Cerebellar cortex (tissue), 1 donor: ENCODE measurements around the gene PTGES.
"Not testable (repeated sequence)": the region's sequence is repeated elsewhere in the genome, so short reads cannot be mapped to it uniquely, and the experiment has no call there.

ENCODE experiments used
- DNase-seq: peaks from one replicate; pipeline ENCODE4 v3.0.0-alpha.2; 2015; ENCODE audit warnings: low spot score

PTGES gene

DNA sequence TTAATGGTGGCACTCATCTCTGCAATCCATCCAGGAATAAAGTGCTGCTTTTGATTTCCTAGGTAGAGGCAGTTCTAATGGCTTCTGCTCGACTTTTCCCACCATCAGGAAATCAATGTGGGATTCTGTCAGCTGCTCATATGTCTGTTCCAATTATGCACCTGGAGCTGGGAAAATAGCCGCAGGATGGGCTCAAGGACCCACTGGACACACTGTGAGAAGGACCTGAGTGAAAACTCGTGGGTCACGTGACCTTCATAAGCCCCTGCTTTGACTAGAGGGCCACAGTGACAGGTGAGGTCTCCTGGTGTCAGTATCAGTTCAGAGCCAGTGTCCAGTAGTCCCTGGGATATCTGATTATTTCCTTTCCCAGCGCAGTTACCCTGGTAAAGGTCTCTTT is 17.9 kb upstream of the PTGES start:
- DNase-seq, result no peak

DNA sequence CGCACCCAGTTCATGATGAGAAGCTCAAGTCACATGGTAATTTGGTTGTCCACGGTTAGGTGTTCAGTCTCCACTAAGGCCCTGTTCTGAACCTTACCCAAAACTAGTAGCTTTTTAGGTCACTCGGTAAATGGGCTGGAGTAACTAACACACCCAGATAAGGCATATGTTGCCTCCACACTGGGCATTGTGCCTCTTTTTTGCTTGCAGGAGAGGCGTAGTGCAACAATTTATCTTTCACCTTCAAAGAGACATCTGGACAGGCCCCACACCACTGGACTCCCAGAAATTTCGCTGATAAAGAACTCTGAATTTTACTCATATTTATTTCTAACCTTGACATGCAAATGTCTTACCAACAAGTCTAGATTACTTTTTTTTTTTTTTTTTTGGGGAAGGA is 16.8 kb upstream of the PTGES start:
- no peak for DNase-seq

DNA sequence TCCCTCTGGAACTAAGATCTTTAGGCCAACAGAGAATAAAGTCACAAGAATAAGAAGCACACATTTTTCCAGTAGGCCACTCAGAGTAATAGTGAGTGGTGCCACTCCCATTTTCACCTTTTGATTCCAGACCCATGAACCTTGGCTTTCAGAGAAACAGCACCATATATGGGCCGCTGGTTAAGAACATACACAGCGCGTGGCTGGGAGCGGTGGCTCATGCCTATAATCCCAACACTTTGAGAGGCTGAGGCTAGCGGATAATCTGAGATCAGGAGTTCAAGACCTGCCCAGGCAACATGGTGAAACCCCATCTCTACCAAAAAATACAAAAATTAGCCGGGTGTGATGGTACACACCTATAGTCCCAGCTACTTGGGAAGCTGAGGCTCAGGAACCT is 15.6 kb upstream of the PTGES start:
- DNase-seq, result no peak

DNA sequence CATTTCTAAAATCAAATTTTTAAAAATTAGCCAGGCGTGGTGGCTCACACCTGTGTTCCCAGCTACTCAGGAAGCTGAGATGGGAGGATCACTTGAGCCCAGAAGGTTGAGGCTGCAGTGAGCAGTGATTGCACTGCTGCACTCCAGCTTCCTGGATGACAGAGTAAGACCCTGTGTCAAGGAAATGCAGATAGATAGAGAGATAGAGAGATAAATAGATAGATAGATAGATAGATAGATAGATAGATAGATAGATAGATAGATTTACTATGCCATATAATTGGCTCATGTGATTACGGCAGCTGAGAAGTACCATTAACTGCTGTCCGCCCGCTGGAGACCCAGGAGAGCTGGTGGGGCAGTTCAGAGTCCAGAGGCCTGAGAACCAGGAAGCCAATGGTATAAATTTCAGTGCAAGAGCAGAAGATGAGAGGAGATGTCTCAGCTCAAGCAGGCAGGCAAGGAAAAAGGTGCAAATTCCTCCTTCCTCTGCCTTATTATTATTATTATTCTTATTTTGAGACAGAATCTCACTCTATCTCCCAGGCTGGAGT is 13.0 kb upstream of the PTGES start:
- no peak for DNase-seq

DNA sequence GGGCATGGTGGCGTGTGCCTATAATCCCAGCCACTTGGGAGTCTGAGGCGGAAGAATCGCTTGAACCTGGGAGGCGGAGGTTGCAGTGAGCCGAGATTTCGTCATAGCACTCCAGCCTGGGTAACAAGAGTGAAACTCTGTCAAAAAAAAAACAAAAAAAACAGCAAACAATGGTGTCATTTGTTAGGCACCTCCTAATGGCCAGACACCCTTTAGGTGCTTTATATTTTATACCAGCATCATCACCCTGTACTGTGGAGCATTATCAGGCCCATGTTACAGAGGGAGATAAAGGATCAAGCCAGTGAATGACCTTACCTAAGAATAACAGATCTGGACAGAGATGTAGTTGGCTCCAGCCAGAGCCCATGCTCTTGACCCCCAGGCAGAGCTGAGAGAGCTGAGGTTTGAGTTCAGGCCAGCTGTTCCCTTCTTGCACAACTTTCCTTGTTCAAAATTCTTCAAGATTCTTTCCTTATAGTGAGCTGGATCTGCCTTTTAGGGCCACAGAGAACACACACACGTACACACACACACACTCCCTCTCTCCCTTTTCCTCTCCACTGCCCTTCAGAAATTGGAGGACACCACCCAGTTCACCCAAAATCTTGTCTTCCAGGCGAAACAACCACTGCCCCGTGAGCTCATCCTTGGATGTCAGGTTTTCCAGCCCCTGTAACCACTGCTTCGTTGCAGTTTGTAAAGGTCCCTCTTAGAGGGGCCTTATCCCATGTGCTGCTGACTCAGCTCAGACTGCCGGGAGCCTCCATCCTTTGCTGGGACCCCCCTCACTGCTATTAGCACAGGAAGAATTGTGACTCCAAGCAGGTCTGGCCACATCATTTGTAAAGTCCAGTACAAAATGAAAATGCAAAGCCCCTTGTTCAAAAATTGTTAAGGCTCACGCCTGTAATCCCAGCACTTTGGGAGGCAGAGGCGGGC is 10.4 kb upstream of the PTGES start:
- DNase-seq, result no peak

DNA sequence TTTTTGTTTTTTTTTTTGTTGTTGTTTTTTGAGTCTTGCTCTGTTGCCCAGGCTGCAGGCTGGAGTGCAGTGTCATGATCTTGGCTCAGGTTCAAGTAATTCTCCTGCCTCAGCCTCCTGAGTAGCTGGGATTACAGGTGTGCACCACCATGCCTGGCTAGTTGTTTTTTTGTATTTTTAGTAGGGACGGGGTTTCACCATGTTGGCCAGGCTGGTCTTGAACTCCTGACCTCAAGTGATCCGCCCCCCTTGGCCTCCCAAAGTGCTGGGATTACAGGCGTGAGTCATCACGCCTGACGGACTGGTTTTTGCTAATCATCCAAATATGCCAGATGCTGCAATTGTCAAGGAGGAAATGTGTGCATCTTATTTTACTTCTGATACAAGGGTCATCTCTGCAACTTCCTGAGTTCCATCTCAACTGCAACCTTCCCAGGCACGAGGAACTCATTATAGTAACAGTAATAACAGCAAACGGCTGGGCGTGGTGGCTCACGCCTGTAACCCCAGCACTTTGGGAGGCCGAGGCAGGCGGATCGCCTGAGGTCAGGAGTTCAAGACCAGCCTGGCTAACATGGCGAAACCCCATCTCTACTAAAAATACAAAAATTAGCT is 9.6 kb upstream of the PTGES start:
- not testable (repeated sequence) for DNase-seq

DNA sequence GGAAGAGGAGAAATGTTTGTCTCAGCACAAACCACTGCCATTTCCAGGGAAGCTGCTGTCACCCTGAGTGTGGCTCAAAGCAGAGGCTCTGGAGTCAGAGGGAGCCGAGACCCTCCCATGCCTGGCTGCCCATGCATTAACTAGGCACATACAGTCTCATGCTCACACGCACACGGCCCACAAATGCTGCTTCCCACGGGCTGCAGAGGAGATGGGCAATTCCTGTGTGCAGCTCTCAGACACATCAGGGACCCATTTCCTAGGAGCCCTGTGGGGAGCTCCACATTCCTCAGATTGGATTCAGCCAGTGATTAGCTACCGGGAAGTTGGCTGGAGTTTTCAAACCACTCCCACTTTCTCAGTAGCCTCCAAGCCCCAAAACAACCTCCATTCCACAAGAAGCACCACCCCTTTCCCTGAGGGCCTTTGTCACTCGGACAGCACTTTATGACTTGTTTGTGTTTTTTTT is 9.1 kb upstream of the PTGES start:
- no peak for DNase-seq

DNA sequence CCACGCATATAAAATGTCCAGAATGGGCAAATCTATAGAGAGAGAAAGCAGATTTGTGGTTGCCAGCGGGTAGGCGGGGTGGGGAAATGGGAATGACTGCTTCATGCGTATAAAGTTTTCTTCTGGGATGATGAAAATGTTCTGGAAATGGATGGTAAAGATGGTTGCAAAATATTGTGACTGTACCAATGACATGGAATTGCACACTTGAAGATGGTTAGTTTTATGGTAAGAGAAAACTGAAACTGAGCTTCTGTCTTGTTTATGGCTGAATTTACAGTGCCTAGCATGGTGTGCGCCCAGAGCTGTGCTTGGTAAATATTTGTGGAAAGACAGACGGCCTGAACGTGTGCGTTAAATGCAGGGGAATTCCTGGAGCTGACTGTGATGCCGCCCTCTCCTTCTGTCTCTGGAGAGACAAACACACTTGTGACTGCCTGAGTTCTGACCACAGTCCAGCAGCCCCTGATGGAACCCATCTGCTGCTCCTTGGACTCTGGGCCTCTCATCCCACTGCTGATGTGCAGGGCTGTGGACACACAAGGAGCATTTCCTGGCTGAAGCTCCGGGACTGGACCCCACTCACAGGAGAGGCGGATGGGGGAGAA is 8.6 kb upstream of the PTGES start:
- peak; percentile 18 for DNase-seq

DNA sequence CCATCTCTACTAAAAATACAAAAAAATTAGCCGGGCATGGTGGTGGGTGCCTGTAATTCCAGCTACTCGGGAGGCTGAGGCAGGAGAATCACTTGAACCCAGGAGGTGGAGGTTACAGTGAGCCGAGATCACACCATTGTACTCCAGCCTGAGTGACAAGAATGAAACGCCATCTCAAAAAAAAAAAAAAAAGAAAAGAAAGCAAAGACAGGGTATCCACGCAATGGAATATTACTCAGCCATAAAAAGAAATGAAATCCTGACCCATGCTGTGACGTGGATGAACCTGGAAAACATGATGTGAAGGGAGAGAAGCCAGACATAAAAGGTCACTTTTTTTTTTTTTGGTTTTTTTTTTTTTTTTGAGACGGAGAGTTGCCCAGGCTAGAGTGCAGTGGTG is 7.9 kb upstream of the PTGES start:
- not testable (repeated sequence) for DNase-seq

DNA sequence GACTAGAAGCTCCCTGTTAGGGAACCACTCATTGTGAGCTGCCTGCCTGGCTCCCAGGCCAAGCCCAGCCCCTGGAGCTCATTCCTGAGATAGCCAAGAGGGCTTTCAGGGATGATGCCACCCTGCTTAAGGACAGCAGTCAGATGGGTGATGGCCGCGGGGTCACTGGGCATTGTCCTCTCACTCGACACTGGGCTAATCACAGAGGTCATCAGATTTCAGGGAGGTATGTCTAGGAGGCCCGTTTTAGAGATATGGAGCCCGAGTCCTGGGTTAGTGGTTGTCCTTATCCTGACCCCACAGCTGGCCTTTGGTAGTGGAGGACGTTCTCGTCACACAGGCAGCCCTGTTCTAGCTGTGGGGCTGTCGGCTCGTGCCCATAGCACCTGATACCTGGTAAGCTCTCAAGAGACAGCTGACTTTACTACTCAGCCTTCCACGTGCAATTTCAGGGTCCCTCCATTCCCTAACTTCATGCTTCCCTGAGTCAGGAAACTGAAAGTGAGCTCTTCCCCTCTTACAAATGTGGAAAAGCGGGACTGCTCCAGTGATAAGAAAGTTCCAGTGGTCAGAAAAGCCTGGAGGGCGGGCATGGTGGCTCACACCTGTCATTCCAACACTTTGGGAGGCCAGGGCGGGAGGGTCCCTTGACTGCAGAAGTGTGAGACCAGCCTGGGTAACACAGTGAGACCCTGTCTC is 7.1 kb upstream of the PTGES start:
- DNase-seq, result no peak

DNA sequence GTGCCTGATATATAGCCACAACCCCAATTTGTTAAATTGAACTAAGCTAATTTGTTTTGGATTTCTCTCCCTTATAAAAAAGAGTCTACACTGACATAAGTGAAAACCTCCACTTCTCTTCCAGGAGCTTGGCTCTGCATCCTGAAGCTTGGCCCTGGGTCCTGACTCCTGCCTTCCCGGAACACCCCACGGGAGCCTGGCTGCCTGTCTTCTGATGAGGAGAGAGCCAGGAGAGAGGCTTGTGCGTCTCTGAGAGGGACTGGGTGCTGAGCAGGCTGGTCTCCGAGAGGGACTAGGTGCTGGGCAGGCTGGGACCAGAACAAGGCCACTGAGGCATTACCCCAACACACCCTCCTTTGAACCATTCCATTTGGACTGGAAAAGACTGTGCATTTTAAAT is 6.5 kb upstream of the PTGES start:
- no peak for DNase-seq

DNA sequence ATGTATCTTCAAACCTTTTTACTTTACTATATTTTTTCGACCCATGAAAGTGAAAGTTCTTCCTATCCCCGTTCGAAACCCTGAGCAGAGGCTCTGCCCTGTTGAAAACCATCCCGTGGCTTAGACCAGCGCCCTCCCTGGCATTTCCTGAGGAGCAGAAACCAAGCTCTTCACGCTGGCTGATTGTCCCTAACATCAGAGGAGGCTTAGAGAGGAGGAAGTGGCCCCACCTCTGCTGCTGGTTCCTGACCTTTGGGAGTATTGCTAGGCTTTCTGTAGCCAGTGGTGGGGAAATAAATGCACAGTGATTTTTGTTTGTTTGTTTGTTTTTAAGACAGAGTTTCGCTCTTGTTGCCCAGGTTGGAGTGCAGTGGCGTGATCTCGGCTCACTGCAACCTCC is 4.2 kb upstream of the PTGES start:
- no peak for DNase-seq

DNA sequence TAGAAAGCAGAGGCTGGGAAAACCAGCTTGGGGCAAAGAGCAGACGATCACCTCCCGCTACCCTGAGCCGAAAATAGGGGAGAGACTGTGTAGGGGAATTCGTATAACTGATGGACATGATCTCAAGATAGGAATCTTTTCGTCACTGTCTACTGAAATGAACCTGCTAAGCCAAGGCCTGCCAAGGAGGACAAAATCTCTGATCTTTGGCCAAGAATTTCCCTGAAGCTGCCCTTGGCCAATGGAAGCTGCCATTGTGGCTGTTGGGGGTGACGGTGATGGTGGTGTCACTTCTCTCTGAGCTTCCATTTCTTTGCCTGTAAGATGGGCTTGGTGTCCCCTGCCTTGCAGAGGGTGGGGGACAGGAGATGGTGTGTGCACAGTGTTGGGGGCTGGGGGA is 3.3 kb upstream of the PTGES start:
- no peak for DNase-seq

DNA sequence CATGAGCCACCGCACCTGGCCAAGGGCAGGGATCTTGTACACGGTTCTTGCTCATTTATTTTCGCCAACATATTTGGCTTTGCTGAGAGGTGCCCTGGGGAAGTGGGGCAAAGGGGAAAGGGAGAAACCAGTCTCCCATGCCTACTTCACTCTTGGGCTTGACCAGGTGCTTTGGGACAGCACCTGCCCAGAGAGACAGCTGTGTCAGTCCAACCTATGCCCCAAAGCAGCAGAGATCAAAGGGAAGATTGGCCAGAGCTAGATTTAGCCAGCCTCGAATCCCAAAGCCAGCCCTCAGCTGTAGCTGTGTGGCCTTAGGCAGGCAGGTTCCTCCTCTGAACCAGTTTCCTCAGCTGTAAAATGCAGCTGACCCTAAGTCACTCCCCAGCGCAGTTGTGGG is 2.3 kb upstream of the PTGES start:
- no peak for DNase-seq

DNA sequence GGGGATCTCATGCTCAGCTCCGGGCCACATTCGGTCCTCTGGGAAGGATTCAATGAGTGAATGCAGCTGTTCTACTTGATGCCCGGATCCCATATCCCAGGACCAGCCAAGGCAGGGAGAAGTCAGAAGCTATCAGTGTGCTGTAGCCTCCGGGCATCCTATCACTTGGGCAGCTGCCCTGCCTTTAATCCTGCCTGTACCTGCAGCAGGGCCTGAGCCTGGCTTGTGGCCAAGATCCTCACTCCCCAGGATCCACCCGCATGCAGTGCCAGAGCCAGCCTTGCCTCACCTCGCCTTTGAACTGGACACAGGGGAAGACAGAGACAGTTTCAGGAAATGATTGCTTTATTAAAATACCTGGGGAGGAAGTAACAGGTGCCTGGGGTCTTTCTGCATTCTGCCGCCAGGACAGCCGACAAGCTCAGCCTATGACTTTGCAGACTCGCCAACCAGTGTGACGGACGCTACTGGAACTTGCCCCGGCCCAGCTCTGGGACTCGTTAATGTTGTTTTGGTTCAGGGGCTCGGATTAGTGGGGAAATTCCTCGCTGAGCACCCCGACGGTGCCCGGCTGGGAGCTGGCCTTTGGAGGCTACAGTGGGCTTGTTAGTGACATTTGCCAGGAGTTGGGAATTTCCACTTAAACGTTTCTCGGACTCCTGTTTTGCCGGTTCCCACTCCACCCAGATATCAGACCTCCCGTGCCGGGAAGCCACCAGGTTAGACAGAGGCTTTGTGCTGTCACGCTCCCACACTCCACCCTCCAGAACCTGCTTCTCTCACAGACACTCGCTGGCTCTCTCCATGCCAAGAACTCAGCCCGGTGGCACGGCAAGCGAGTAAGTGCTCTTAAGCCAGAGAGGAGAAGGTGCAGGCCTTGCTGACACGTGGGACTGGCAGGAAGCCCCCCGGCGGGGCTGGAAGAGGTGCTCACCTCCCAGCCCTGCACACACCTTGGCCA is 721 bp downstream of the PTGES start:
- peak; percentile 59 for DNase-seq

DNA sequence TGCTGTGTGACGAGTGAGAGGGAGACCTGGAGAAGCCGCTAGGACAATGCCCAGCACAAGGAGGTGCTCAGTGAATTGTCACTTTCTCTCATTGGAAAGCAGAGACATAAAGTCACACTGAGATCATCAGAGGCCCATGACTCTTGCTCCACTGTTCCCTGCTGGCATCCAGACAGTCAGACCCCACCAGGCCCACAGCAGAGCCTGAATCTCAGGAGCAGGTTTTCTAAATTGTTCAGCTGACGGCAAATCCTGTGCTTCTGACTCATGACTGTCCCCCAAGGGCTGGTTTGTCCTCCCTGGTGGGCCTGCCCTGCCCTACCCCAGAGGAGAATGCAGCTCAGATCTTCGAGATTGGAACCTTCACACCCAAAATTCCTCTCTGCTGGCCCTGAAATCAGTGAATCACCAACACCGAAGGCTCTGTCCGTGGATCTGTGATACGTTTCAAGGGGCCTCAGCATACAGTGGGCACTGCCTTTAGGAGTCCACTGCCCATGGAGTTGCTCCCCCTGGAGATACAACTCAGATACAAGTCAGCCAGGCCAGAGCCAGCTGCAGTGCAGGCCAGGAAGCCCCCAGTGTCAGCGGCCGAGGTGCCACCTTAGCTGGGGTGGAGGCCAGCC is 2.7 kb downstream of the PTGES start:
- DNase-seq, result no peak

DNA sequence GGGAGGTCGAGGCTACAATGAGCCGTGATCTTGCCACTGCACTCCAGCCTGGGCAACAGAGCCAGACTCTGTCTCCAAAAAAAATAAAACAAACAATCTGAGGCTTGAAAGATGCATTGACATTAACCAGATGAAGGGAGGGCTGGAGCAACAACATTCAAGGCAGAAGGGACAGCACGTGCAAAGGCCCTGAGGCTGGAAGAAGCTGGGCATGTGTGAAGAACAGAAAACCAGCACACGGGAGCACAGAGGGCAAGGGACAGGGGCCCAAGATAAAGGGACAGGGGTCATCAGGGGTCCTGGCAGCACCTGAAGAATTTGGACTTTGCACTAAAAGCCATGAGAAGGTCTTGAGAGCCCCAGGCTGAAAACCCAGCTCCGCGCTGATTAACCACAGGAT is 3.3 kb downstream of the PTGES start:
- DNase-seq, result no peak

DNA sequence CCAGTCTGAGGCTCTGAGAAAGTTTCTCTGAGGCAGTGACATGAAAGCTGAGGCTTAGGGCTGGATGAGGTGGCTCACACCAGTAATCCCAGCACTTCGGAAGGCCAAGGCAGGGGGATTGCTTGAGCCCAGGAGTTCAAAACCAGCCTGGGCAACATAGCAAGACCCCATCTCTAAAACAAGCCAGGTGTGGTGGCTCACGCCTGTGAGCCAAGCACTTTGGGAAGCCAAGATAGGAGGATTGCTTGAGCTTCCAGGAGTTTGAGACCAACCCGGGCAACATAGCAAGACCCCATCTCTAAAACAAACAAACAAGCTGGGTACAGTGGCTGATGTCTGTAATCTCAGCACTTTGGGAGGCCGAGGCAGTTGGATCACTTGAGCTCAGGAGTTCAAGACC is 3.8 kb downstream of the PTGES start:
- DNase-seq, result not testable (repeated sequence)

DNA sequence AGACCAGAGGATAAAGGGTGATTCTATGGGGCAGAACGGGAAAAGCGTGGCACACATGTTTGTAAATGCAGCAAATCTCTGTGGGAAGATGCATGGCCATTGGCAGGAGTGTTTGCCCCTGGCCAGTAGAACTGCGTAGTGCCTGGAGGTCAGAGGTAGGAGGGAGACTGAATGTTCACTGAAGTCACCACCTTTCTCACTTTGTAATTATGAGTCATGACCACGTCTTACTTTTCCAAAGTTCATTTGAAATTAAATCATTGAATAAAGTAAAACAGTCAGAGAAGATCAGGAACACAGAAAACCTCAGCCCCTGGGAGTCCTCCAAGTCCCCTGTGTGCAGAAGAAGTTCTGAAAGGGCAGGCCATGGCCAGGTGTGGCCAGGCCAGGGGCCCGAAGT is 4.6 kb downstream of the PTGES start:
- no peak for DNase-seq

DNA sequence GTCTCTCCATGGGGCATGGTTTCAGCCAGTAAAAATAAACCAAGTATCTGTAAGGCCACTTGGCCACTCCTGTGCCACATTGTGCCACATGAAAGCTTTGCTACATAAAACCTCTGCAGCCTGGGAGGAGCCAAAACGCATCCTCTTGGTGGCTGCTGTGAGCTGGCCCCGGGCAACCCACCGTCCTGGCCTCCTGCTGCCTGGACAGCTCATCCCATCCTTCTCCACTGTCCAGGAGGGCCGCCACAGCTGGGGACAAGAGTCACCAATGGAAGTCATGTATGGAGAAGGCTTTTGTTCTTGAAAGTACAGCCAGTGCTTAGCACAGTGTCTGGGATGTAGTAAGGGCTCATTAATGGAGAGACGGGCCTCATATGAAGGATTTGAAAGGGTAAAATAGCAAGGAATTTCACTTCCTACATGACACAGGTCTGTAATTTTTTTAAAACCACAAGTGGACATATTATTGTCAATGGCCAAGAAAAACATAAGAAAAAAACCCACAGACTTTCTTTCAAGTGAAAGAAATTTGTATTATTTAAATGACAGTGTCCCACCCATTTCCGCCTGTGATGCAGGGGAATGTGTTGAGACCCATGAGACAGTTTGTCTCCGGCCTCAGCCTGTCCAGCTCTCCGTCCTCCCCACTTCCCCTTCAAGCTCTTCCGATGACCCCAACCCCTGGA is 6.6 kb downstream of the PTGES start:
- no peak for DNase-seq
